Left ventricle myocardium inferior (tissue), 1 donor: ENCODE results near the gene KDM2A. TPM values are rescaled to one million over a fixed set of nuclear protein-coding genes. Genes with fewer than 3 reads are reported as not detected.

Experiments used
- DNase-seq: peaks from one replicate; pipeline ENCODE4 v3.0.0-alpha.2; 2020
- H3K27ac ChIP-seq: fragments of 200-600 bp; replicated peaks from 2 replicates; pipeline ENCODE4 v1.8.0; 2021
- H3K27me3 ChIP-seq: fragments of 200-600 bp; 2 replicates; pipeline ENCODE4 v1.8.0; 2021; ENCODE audit warnings: low read depth
- H3K36me3 ChIP-seq: fragments of 200-600 bp; 2 replicates; pipeline ENCODE4 v1.8.0; 2021
- H3K4me1 ChIP-seq: fragments of 200-600 bp; 2 replicates; pipeline ENCODE4 v1.8.0; 2021
- H3K4me3 ChIP-seq: fragments of 200-600 bp; 2 replicates; pipeline ENCODE4 v1.8.0; 2021; ENCODE audit warnings: mild to moderate bottlenecking, moderate library complexity
- H3K9me3 ChIP-seq: fragments of 200-600 bp; replicated peaks from 2 replicates; pipeline ENCODE4 v1.8.0; 2021
- CTCF ChIP-seq: fragments of 200-600 bp; IDR thresholded peaks from 2 replicates; pipeline ENCODE4 v1.8.0; 2021; ENCODE audit warnings: antibody characterized with exemption, mild to moderate bottlenecking, borderline replicate concordance
- intact Hi-C: fragments of 100-400 bp; cut with micrococcal nuclease; formaldehyde crosslinking; loops from one replicate; pipeline ENCODE4 v1.11.0; 2022
- total RNA-seq: library from RNA; stranded (reverse); fragmentation: NEBNext Ultra II Directional; extraction: Animal tissue kit (Norgen Biotek cat#: 25700); gene quantifications from one replicate; pipeline ENCODE4 v1.2.1, GENCODE V29; 2021
- donor health status: DM: no; HTN: yes; CAD: no; lungs with severe emphysema.

KDM2A gene
- total RNA-seq, 1 donor from 2014 or later: 37.6 TPM

GRCh38 chr11:67301313-67301921 lies 182.4 kb downstream of the KDM2A start:
- no peaks in the 10 kb centered on the region for H3K9me3 ChIP-seq
- intact Hi-C loops: no loop called here
- no peak for DNase-seq
- H3K4me3 ChIP-seq: peak overlapping the region; percentile 97
- H3K4me1 ChIP-seq: peaks cover 37% of the 10 kb centered on the region
- no peak for TF ChIP-seq CTCF
- H3K27me3 ChIP-seq: no peaks in the 10 kb centered on the region
- peaks cover 43% of the 10 kb centered on the region for H3K36me3 ChIP-seq
- H3K27ac ChIP-seq: peak overlapping the region; percentile 85

GRCh38 chr11:67301951-67302516 lies 183.0 kb downstream of the KDM2A start:
- H3K36me3 ChIP-seq: peaks cover 37% of the 10 kb centered on the region
- intact Hi-C loops: no loop called here
- H3K27ac ChIP-seq: peak overlapping the region; percentile 85
- DNase-seq: peak; percentile 64
- TF ChIP-seq CTCF: no peak
- H3K27me3 ChIP-seq: no peaks in the 10 kb centered on the region
- peak overlapping the region; percentile 97 for H3K4me3 ChIP-seq
- H3K9me3 ChIP-seq: no peaks in the 10 kb centered on the region
- H3K4me1 ChIP-seq: peaks cover 37% of the 10 kb centered on the region

- no peak for TF ChIP-seq CTCF
- H3K36me3 ChIP-seq: peaks cover 36% of the 10 kb centered on the region
These were observed 183.6 kb downstream of the KDM2A start for GRCh38 chr11:67302571-67303131.

GRCh38 chr11:67303132-67303834 lies 184.2 kb downstream of the KDM2A start, which contains the start of gene SSH3:
Gene SSH3 (plus strand): TSS chr11:67303530. CDS start chr11:67303626, 96 bp downstream.
- intact Hi-C loops: no loop called here
- H3K9me3 ChIP-seq: no peaks in the 10 kb centered on the region

More at GRCh38 chr11:67302571-67303131, 183.6 kb downstream of the KDM2A start:
- Histone ChIP-seq H3K27ac (peak overlapping the region; percentile 85), H3K4me1 (peaks cover 37% of the 10 kb centered on the region), H3K9me3 (no peaks in the 10 kb centered on the region), H3K27me3 (no peaks in the 10 kb centered on the region), H3K4me3 (peak overlapping the region; percentile 97)
- no peak for DNase-seq
- intact Hi-C loops: no loop called here

More at GRCh38 chr11:67303132-67303834, 184.2 kb downstream of the KDM2A start, which contains the start of gene SSH3:
- H3K27me3 ChIP-seq: no peaks in the 10 kb centered on the region
- TF ChIP-seq CTCF: no peak
- H3K27ac ChIP-seq: peak within 1 kb of the TSS; percentile 85
- DNase-seq: peak; percentile 83
- peaks cover 36% of the 10 kb centered on the region for H3K36me3 ChIP-seq
- H3K4me3 ChIP-seq: peak within 1 kb of the TSS; percentile 97
- H3K4me1 ChIP-seq: peaks cover 37% of the 10 kb centered on the region
